ENCODE measurements around the gene TACR1.

GRCh38 chr2:75140288-75140687 is 59.0 kb downstream of the TACR1 start:
- no peak for TF ChIP-seq POLR2A (IDR thresholded peaks at IDR 0.05)
- no peak for TF ChIP-seq CTCF (IDR thresholded peaks at IDR 0.05)
- no peak for TF ChIP-seq POLR2AphosphoS5 (IDR thresholded peaks at IDR 0.05)

Data from breast epithelium (tissue), 3 donors.